Neuronal stem cell (in vitro differentiated cells): ENCODE measurements around the gene SLC16A14.
A peak's percentile ranks its signal among the peaks of the same experiment; 100 is the strongest.

ENCODE experiments used
- DNase-seq: peaks from one replicate; pipeline ENCODE4 v3.0.0-alpha.2; 2013; ENCODE audit warnings: low spot score
- H2AFZ ChIP-seq: one replicate; pipeline ENCODE4 v1.6.1; 2013; ENCODE audit warnings: mild to moderate bottlenecking, low read length, inconsistent platforms
- H2AK5ac ChIP-seq: 2 replicates; pipeline ENCODE4 v1.6.1; 2013; ENCODE audit warnings: low read depth, mild to moderate bottlenecking, inconsistent platforms, low read length, moderate library complexity, mixed read lengths
- H2BK120ac ChIP-seq: 2 replicates; pipeline ENCODE4 v1.6.1; 2013; ENCODE audit warnings: low read depth, mild to moderate bottlenecking, inconsistent platforms, low read length, moderate library complexity, mixed read lengths
- H2BK12ac ChIP-seq: one replicate; pipeline ENCODE4 v1.6.1; 2013; ENCODE audit warnings: low read length, inconsistent platforms
- H2BK15ac ChIP-seq: 2 replicates; pipeline ENCODE4 v1.6.1; 2013; ENCODE audit warnings: mild to moderate bottlenecking, low read length, inconsistent platforms, mixed read lengths
- H2BK5ac ChIP-seq: one replicate; pipeline ENCODE4 v1.6.1; 2013; ENCODE audit warnings: inconsistent platforms, mild to moderate bottlenecking, low read length, moderate library complexity
- H3K14ac ChIP-seq: one replicate; pipeline ENCODE4 v1.6.1; 2013; ENCODE audit warnings: low read length, inconsistent platforms
- H3K18ac ChIP-seq: 2 replicates; pipeline ENCODE4 v1.6.1; 2013; ENCODE audit warnings: low read length, inconsistent platforms
- H3K23ac ChIP-seq: 2 replicates; pipeline ENCODE4 v1.6.1; 2013; ENCODE audit warnings: low read depth, mild to moderate bottlenecking, mixed read lengths, low read length, inconsistent platforms; ENCODE audit not compliant: poor library complexity
- H3K27ac ChIP-seq: replicated peaks from 3 replicates; pipeline ENCODE4 v1.5.1; 2013; ENCODE audit warnings: low read length, inconsistent platforms
- H3K27me3 ChIP-seq, 3 experiments: 2 replicates each; pipeline ENCODE4 v1.6.1; 2013; ENCODE audit warnings: low read length in 3 of 3, mild to moderate bottlenecking in 2 of 3, inconsistent platforms in 1 of 3, low read depth in 1 of 3, mixed read lengths in 1 of 3, moderate library complexity in 1 of 3; ENCODE audit not compliant: control insufficient read depth in 3 of 3, insufficient read depth in 3 of 3
- H3K36me3 ChIP-seq, 2 donors: replicated peaks in 1 of 2; 2 replicates each; pipeline ENCODE4 v1.6.1; 2013; ENCODE audit warnings: low read length in 2 of 2; ENCODE audit not compliant: control insufficient read depth in 2 of 2, insufficient read depth in 2 of 2
- H3K4ac ChIP-seq: 2 replicates; pipeline ENCODE4 v1.6.1; 2013; ENCODE audit warnings: inconsistent platforms, mild to moderate bottlenecking, low read length, moderate library complexity
- H3K4me1 ChIP-seq, 2 donors: 1 replicate in 1 of 2; 2 replicates in 1 of 2; pipeline ENCODE4 v1.6.1; 2013; ENCODE audit warnings: low read length in 2 of 2, low read depth in 1 of 2; ENCODE audit not compliant: control insufficient read depth in 2 of 2, insufficient read depth in 1 of 2
- H3K4me2 ChIP-seq: one replicate; pipeline ENCODE4 v1.6.1; 2013; ENCODE audit warnings: mild to moderate bottlenecking, low read length, inconsistent platforms; ENCODE audit not compliant: insufficient read depth, poor library complexity, severe bottlenecking
- H3K4me3 ChIP-seq, 2 donors: 2 replicates each; pipeline ENCODE4 v1.5.1; 2013; ENCODE audit warnings: low read length in 2 of 2, mild to moderate bottlenecking in 2 of 2, inconsistent platforms in 1 of 2, moderate library complexity in 1 of 2
- H3K79me1 ChIP-seq: one replicate; pipeline ENCODE4 v1.6.1; 2013; ENCODE audit warnings: low read depth, mild to moderate bottlenecking, inconsistent platforms, low read length, moderate library complexity
- H3K9ac ChIP-seq: one replicate; pipeline ENCODE4 v1.6.1; 2013; ENCODE audit warnings: mild to moderate bottlenecking, low read depth, low read length, inconsistent platforms; ENCODE audit not compliant: poor library complexity
- H3K9me3 ChIP-seq, 2 donors: replicated peaks in 1 of 2; 2 replicates each; pipeline versions ENCODE3 to v1.6.1; 2013; ENCODE audit warnings: low read length in 2 of 2, mild to moderate bottlenecking in 2 of 2, inconsistent platforms in 1 of 2, low read depth in 1 of 2, mixed read lengths in 1 of 2, moderate library complexity in 1 of 2; ENCODE audit not compliant: control insufficient read depth in 2 of 2, insufficient read depth in 1 of 2
- H4K8ac ChIP-seq: one replicate; pipeline ENCODE4 v1.6.1; 2013; ENCODE audit warnings: low read depth, mild to moderate bottlenecking, inconsistent platforms, low read length, moderate library complexity
- H4K91ac ChIP-seq: one replicate; pipeline ENCODE4 v1.6.1; 2013; ENCODE audit warnings: low read length, low read depth, mild to moderate bottlenecking, inconsistent platforms; ENCODE audit not compliant: poor library complexity
- WGBS, 2 donors: extraction: QIAGEN DNeasy Blood & Tissue Kit; methylation state at CpG; one replicate each; pipeline ENCODE4 v1.1.7; 2013; ENCODE audit warnings: missing lambda C conversion rate in 2 of 2, mixed read lengths in 1 of 2; ENCODE audit not compliant: insufficient read length in 2 of 2, insufficient replicate concordance in 1 of 2; ENCODE audit errors: extremely low coverage in 2 of 2; 5-methylcytosine and 5-hydroxymethylcytosine counted together

SLC16A14 gene

DNA sequence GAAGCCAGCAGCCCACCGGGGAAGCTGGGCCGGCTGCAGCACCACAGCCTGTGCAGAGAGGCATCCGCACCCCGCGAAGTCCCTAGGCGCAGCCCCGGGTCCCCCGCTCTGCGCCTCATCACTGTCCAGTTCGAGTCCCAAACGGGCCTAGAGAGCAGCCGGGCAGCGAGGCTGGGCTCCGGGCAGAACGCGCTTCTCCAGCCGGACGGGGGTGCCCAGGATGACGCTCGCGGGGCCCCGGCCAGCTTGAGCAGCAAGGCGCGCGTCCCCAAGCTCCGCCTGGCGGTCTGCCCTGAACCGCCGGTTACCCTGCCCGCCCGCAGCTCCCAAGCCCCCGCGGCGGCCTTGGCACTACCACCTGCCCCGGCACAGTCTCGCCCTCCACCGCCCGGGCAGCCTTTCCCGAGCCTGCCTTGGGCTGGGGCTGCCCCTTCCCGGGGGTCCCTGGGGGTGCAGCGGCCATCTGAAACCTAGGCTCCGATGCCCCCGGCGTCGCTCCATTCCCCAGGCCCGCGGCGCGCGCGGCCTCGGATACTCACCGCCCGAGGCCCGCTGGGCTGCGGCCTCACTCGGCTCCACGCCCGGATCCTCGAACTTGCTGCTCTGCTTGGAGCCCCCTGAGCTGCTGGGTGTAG, 591 bp downstream of the SLC16A14 start:
- no peak overlapping the region for H3K27ac ChIP-seq
- peaks cover 0 to 3% (median 0%) of the 10 kb centered on the region in 3 experiments for H3K27me3 ChIP-seq
- no CpG with 5 or more reads among the region's 60 CpGs for WGBS, 2 donors

DNA sequence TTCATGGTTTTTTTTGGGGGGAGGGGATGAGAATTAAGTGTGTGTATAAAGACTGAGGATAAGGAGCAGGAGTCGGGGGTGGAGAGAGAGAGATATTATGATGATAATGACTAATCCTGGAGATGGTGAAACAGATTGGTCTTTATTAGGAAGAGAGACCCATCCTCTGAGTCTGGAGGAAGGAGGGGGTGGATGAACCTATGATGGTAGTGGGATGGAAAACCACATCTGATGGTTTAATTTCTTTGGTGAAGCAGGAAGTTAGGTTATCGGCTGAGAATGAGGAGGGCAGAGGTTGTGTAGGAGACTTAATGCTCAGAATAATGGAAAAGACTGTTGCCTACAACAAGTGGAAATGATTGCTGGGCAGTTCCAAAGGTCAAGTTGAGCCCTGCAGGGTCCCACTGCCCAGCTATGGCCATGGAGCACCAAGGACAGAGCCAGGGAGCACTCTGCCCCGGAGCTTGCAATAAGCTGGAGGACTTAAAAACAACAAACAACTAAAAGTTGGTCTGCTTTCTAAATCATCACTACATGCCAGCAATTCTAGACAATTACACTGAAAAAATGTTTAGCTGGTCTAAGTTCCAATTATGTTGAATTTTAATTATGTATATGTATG, 7.9 kb downstream of the SLC16A14 start:
- Histone ChIP-seq H3K14ac (no peak overlapping the region), H3K4me1 (no peaks in the 10 kb centered on the region), H2BK15ac (no peak overlapping the region), H3K4me3 (no peak overlapping the region), H2BK120ac (no peak overlapping the region), H3K36me3 (peaks cover 2 to 98% of the 10 kb centered on the region in 2 donors), H3K79me1 (no peaks in the 10 kb centered on the region), H2BK5ac (no peak overlapping the region), H3K9ac (no peak overlapping the region), H3K23ac (no peak overlapping the region), H4K91ac (no peak overlapping the region), H3K27me3 (no peaks in the 10 kb centered on the region), H2AFZ (no peak overlapping the region), H3K27ac (no peak overlapping the region), H2AK5ac (no peak overlapping the region), H3K9me3 (peaks cover 0 to 2% of the 10 kb centered on the region in 2 donors), H2BK12ac (no peak overlapping the region), H3K18ac (no peak overlapping the region), H3K4ac (no peak overlapping the region), H3K4me2 (no peak overlapping the region), H4K8ac (no peak overlapping the region)
- DNase-seq: no peak
- WGBS, 2 donors: 100% methylated on average over 1 of the region's 3 CpGs; no CpG with 5 or more reads in 1 of the 2 donors

More for the DNA sequence above, 591 bp downstream of the SLC16A14 start:
- Histone ChIP-seq H3K18ac (peak overlapping the region; percentile 84), H2BK15ac (peak overlapping the region; percentile 87), H3K9me3 (no peaks in the 10 kb centered on the region), H3K14ac (peak overlapping the region; percentile 79), H2AFZ (peak overlapping the region; percentile 78), H3K9ac (peak overlapping the region; percentile 91), H3K23ac (peak overlapping the region; percentile 8), H3K4me1 (peaks cover 0 to 1% of the 10 kb centered on the region in 2 donors), H3K4ac (no peak overlapping the region), H4K91ac (no peak overlapping the region), H3K4me2 (peak overlapping the region; percentile 90), H4K8ac (peak overlapping the region; percentile 57), H2AK5ac (no peak overlapping the region), H3K36me3 (peaks cover 0 to 37% of the 10 kb centered on the region in 2 donors), H2BK120ac (no peak overlapping the region), H2BK12ac (no peak overlapping the region), H3K4me3 (peak overlapping the region; percentile 75 to 89), H2BK5ac (peak overlapping the region; percentile 78), H3K79me1 (no peaks in the 10 kb centered on the region)
- peak; percentile 52 for DNase-seq

DNA sequence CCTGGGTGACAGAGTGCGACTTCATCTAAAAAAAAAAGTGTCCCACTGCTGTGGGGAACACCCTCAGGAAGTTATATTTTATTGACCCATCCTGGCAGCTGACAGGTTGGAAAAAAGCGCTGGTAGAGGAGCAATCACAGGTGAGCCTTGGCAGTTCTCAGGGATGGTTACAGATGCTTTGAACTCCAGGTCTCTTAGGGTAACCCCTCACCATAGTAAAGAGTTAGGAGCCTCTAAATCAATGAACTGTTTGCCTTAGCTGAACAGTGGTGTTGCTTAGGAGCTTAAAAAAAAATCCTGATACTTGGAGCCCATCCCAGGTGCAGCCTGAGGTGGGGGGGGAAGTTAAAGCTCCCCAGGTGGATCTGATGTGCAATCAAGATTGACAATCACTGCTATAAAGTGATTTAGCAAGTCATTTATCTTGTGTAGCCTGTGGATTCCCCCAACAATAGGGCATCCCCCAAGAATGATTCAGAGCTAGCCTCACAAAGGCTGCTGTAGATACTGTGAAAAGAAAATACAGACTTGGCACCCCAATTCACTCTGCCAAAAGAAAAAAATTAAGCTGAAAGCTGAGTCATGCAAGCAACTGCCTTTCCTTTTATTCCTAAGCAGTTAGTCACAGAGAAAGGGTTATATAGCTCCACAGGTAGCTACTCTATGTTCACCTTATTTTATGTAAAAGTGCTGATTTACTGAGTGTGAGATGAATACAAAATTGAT, 14.8 kb downstream of the SLC16A14 start:
- Histone ChIP-seq H3K4ac (no peak overlapping the region), H3K79me1 (no peaks in the 10 kb centered on the region), H3K36me3 (peaks cover 2 to 97% of the 10 kb centered on the region in 2 donors), H3K14ac (no peak overlapping the region), H3K4me1 (no peaks in the 10 kb centered on the region), H2BK15ac (no peak overlapping the region), H2BK5ac (no peak overlapping the region), H3K4me2 (no peak overlapping the region), H3K27me3 (no peaks in the 10 kb centered on the region), H4K91ac (no peak overlapping the region), H2BK120ac (no peak overlapping the region), H3K18ac (no peak overlapping the region), H3K23ac (no peak overlapping the region), H3K9ac (no peak overlapping the region), H2AFZ (no peak overlapping the region), H2AK5ac (no peak overlapping the region), H3K27ac (no peak overlapping the region), H4K8ac (no peak overlapping the region), H2BK12ac (no peak overlapping the region), H3K4me3 (no peak overlapping the region), H3K9me3 (no peaks in the 10 kb centered on the region)
- DNase-seq: no peak
- whole genome bisulfite sequencing, 2 donors: no CpG with 5 or more reads among the region's 2 CpGs

DNA sequence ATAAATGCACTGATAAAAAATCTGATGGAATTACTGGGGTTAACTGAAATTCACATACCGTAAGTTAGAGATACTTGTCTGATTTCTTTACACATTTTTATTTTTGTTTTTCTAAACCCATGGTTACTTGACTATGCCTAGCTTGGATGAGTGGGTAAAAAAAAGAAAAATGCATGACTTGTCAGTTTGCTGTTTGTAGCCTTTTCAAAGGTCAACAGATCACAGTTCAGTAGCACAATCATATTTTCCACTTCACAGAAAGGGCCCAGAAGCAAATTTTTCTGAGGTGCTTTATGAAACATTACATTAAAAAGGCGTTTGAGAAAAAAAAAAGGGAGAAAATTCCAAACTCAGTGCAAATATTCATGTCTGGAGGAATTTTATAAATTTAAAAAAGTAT, 16.4 kb downstream of the SLC16A14 start:
- WGBS, 2 donors: no CpG with 5 or more reads among the region's 2 CpGs
- no peak overlapping the region for H3K18ac ChIP-seq

More for the DNA sequence above, 16.4 kb downstream of the SLC16A14 start:
- H3K36me3 ChIP-seq: peaks cover 2 to 93% of the 10 kb centered on the region in 2 donors
- H4K8ac ChIP-seq: no peak overlapping the region
- no peak overlapping the region for H3K4me3 ChIP-seq
- H3K9me3 ChIP-seq: no peaks in the 10 kb centered on the region
- no peaks in the 10 kb centered on the region for H3K79me1 ChIP-seq
- H3K4me1 ChIP-seq: no peaks in the 10 kb centered on the region
- no peak overlapping the region for H3K4me2 ChIP-seq
- H3K27me3 ChIP-seq: no peaks in the 10 kb centered on the region
- no peak overlapping the region for H2BK5ac ChIP-seq
- no peak overlapping the region for H3K23ac ChIP-seq
- H3K9ac ChIP-seq: no peak overlapping the region
- H4K91ac ChIP-seq: no peak overlapping the region
- H2BK15ac ChIP-seq: no peak overlapping the region
- H2BK12ac ChIP-seq: no peak overlapping the region
- H3K14ac ChIP-seq: no peak overlapping the region
- H2AFZ ChIP-seq: no peak overlapping the region
- H3K27ac ChIP-seq: no peak overlapping the region
- H2BK120ac ChIP-seq: no peak overlapping the region
- DNase-seq: no peak
- H2AK5ac ChIP-seq: no peak overlapping the region
- no peak overlapping the region for H3K4ac ChIP-seq
